Activated CD4-positive, alpha-beta memory T cell treated with anti-CD3 and anti-CD28 coated beads, Interleukin-2, amount 10 ng/mL, durations not matched to agents 7 days and 5 days (primary cell): ENCODE measurements around the gene CDK11B. TPM values are rescaled to one million over a fixed set of nuclear protein-coding genes. Genes with fewer than 3 reads are reported as not detected.
"Not testable (repeated sequence)": the region's sequence is repeated elsewhere in the genome, so short reads cannot be mapped to it uniquely, and the experiment has no call there.

Experiments
- CTCF ChIA-PET: fragments of 350-600 bp; sonication (Branson Sonifier 250); formaldehyde crosslinking; loops from one replicate; lab custom pipeline; 2021; ENCODE audit warnings: antibody characterized with exemption, inconsistent platforms; lab: Charles Lee
- POLR2A ChIA-PET: fragments of 350-600 bp; sonication (Branson Sonifier 250); formaldehyde crosslinking; loops from one replicate; lab custom pipeline; 2021; ENCODE audit warnings: antibody characterized with exemption; lab: Charles Lee
- DNase-seq: peaks from one replicate; pipeline ENCODE4 v3.0.0-alpha.2; 2020
- H3K27ac Mint-ChIP-seq: one replicate; pipeline ENCODE4 v1.8.0; 2021; ENCODE audit warnings: mild to moderate bottlenecking, mixed read lengths
- H3K27me3 Mint-ChIP-seq: one replicate; pipeline ENCODE4 v1.8.0; 2021; ENCODE audit warnings: mixed read lengths
- H3K36me3 Mint-ChIP-seq: one replicate; pipeline ENCODE4 v1.8.0; 2021; ENCODE audit warnings: low read depth, mixed read lengths
- H3K4me1 Mint-ChIP-seq: one replicate; pipeline ENCODE4 v1.8.0; 2021; ENCODE audit warnings: mixed read lengths
- H3K4me3 Mint-ChIP-seq: one replicate; pipeline ENCODE4 v1.8.0; 2021; ENCODE audit warnings: mild to moderate bottlenecking, mixed read lengths
- H3K9me3 Mint-ChIP-seq: one replicate; pipeline ENCODE4 v1.8.0; 2021; ENCODE audit warnings: mixed read lengths
- total RNA-seq, 2 experiments: library from RNA; stranded (reverse); gene quantifications; one replicate each; pipeline ENCODE4 v1.2.3, GENCODE V29; 2021

The CDK11B gene
- total RNA-seq, 2 experiments from 2014 or later = 32.5 to 32.7 TPM

- Mint-ChIP-seq H3K27me3 (no peaks in the 10 kb centered on the region), H3K4me1 (peaks cover 27% of the 10 kb centered on the region), H3K9me3 (no peaks in the 10 kb centered on the region), H3K36me3 (peaks cover 13% of the 10 kb centered on the region), H3K27ac (peak overlapping the region; percentile 87), H3K4me3 (peak overlapping the region; percentile 76)
- peak; percentile 48 for DNase-seq
- CTCF ChIA-PET = no interaction called here
- POLR2A ChIA-PET = interaction anchor here (1.0 to 1.9 kb wide), 2 partner anchors 9 to 108 kb away, joined by 3 to 6 read pairs; no protein-coding TSS in a partner anchor
Observed at GRCh38 chr1:1677718-1678580, 19.1 kb upstream of the CDK11B start.

DNA sequence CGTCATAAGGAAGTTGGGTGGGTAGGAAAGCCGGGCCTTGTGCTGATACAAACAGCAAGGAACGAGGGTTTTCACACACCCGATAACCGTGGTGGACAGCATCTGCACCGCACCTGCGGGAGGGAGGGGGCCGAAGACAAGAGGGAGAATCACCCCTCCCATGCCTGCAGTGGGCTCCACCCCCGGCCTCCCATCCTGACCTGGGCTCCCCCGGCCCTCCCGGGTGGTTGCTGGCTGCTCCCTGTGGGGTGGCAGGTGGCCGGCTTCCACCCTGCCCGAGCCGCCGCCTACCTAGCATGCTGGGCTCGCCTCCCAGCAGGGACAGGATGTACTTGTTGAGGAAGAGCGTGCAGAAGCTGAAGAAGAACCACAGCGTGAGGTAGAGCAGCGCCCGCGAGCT is 17.3 kb upstream of the CDK11B start:
- Mint-ChIP-seq H3K36me3 (peaks cover 13% of the 10 kb centered on the region), H3K4me1 (peaks cover 25% of the 10 kb centered on the region)
- H3K27me3 Mint-ChIP-seq, H3K27ac Mint-ChIP-seq, CTCF ChIA-PET, POLR2A ChIA-PET, DNase-seq, H3K4me3 Mint-ChIP-seq, H3K9me3 Mint-ChIP-seq: not testable (repeated sequence)

GRCh38 chr1:1675218-1675617 is 16.4 kb upstream of the CDK11B start:
- H3K36me3 Mint-ChIP-seq = peaks cover 13% of the 10 kb centered on the region
- CTCF ChIA-PET, H3K27ac Mint-ChIP-seq, POLR2A ChIA-PET, DNase-seq, H3K27me3 Mint-ChIP-seq, H3K4me3 Mint-ChIP-seq, H3K9me3 Mint-ChIP-seq: not testable (repeated sequence)
- peaks cover 25% of the 10 kb centered on the region for H3K4me1 Mint-ChIP-seq

DNA sequence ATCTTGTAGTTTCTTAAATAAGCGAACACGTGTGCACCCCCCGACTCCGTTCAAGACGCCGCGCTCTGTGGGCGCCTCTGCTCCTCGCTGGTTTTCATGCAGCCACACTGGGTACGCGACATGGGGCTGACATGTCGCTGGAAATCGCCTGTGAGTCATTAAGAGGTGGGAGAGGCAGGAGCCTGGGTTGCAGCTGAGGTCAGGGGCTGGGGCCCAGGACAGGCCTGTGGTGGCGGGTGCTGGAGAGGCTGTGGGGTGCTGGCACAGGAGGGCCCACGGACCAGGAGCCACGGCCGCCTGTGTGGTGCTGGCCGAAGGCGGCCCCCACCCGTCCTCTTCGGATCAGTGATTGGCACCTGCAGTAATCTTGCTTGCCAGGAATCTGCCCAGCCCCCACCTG is 16.0 kb upstream of the CDK11B start:
- CTCF ChIA-PET, POLR2A ChIA-PET, H3K9me3 Mint-ChIP-seq, DNase-seq, H3K4me3 Mint-ChIP-seq, H3K27me3 Mint-ChIP-seq, H3K27ac Mint-ChIP-seq: not testable (repeated sequence)
- H3K36me3 Mint-ChIP-seq = peaks cover 13% of the 10 kb centered on the region
- peaks cover 25% of the 10 kb centered on the region for H3K4me1 Mint-ChIP-seq

- DNase-seq = no peak
- Mint-ChIP-seq H3K4me1 (peaks cover 4% of the 10 kb centered on the region), H3K4me3 (no peak overlapping the region), H3K36me3 (peaks cover 7% of the 10 kb centered on the region), H3K27me3 (no peaks in the 10 kb centered on the region), H3K9me3 (no peaks in the 10 kb centered on the region), H3K27ac (no peak overlapping the region)
- POLR2A ChIA-PET = no interaction called here
- CTCF ChIA-PET = no interaction called here
Observed at GRCh38 chr1:1672181-1672965, 13.6 kb upstream of the CDK11B start.

DNA sequence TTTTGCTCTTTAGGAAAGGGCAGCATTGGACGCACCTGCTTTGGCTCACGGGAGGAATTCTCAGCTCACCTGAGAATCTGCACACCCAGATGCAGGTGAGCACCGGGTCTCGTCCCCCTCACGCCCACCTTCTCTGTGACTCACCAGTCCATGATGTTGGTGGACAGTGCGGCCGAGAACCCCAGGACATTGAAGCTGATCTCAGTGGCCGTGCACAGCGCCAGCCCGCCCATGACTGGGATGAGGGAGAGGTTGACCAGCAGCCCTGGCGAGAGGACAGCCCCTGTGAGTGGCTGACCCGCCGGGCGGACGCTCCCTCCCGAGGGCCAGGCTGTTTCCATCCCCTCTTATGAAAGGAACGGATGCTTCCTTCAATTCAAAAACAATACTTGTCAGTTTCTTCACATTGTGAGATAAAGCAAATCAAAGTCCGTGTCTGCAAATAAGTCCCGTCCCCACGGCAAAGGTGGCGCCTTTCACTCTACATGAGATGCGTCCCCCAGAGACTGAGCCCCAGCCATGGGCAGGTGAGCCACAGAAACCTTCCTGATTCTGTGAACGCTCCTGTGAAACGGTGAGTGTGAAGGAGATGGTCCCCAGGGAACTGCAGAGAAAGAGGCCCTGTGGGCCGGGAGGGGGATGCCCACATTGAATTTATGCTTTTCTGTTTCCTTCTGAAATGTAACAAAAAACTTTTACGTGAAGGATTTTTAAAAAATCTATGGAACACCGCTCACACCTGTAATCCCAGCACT is 12.7 kb upstream of the CDK11B start:
- peaks cover 8% of the 10 kb centered on the region for H3K36me3 Mint-ChIP-seq
- ChIA-PET POLR2A (no interaction called here), CTCF (no interaction called here)
- DNase-seq = no peak
- H3K4me3 Mint-ChIP-seq = no peak overlapping the region
- H3K27me3 Mint-ChIP-seq = no peaks in the 10 kb centered on the region
- H3K4me1 Mint-ChIP-seq = peaks cover 2% of the 10 kb centered on the region
- H3K27ac Mint-ChIP-seq = no peak overlapping the region
- no peaks in the 10 kb centered on the region for H3K9me3 Mint-ChIP-seq

DNA sequence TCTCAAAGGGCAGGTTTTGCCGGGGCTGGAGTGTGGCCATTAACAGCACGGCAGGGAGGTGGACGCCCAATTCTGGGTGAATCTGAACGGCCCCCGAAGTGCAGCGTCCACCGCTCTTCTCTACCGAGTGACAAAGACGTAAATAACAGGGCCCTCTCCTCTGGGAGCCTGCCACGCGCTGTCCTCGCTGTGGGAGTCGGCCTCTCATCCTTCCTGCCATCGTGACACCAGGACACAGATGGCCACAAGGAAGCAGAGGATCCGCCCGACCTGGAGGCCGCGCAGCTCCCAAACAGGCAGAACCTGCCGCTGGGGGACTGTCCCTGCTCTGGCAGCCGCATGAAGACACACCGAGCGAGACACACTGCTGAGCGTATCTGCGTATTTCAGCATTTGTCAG is 12.1 kb upstream of the CDK11B start:
- H3K36me3 Mint-ChIP-seq = peaks cover 14% of the 10 kb centered on the region
- H3K27ac Mint-ChIP-seq = no peak overlapping the region
- H3K4me3 Mint-ChIP-seq = no peak overlapping the region
- DNase-seq = no peak
- CTCF ChIA-PET = no interaction called here
- H3K4me1 Mint-ChIP-seq = peaks cover 2% of the 10 kb centered on the region
- H3K27me3 Mint-ChIP-seq = no peaks in the 10 kb centered on the region
- no peaks in the 10 kb centered on the region for H3K9me3 Mint-ChIP-seq
- POLR2A ChIA-PET = no interaction called here

DNA sequence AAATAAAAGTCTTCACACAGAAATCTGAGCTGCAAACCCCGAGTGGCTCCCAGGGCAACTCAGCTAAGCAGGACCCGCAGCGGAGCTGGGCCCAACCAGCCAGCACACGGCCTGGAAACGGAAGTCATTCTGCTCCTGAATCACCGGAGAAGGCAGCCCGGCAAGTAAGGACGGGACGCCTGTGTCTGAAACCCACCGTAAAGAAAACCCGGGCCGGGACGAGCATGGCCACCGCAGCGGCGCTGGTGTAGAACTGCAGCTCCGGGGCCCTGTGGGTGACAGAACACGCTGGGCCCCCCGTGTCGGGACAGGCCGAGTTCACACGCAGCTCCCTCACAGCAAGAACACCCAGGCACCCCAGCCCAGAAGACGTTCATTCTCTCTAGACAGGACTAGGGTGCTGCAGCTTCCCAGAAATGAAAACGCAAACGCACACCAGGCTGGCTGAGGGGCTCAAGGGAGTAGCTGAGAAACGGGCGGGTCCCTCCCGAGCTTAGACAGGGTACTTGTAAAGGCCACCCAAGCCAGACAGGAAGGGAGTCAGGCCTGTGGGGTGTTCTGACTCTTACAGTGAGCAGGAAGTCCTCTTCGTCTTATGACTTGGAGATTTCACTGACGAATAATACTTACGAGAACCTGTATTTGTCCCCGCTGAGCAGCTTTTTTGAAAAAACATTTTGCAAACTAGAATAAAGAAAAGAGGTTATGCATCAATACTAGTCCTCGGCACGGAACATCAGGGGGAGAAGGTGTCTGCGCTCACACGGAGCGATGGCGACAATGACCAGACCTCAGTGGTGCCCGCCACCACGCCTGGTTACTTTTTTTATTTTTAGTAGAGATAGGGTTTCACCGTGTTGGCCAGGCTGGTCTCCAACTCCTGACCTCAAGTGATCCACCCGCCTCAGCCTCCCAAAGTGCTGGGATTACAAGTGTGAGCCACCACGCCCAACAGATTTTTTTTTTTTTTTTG is 10.9 kb upstream of the CDK11B start:
- H3K27me3 Mint-ChIP-seq = no peaks in the 10 kb centered on the region
- CTCF ChIA-PET = interaction anchor here (1.0 to 1.5 kb wide), 3 partner anchors 16 to 165 kb away, joined by 4 to 5 read pairs (median 4); no protein-coding TSS in a partner anchor
- H3K9me3 Mint-ChIP-seq = no peaks in the 10 kb centered on the region
- peaks cover 16% of the 10 kb centered on the region for H3K36me3 Mint-ChIP-seq
- H3K27ac Mint-ChIP-seq = no peak overlapping the region
- no peak overlapping the region for H3K4me3 Mint-ChIP-seq
- H3K4me1 Mint-ChIP-seq = peaks cover 2% of the 10 kb centered on the region
- DNase-seq = no peak
- POLR2A ChIA-PET = interaction anchor here (0.6 to 1.2 kb wide), 2 partner anchors 8 to 17 kb away, joined by 3 to 6 read pairs; no protein-coding TSS in a partner anchor

GRCh38 chr1:1666526-1666925 is 7.7 kb upstream of the CDK11B start:
- Mint-ChIP-seq H3K36me3 (peaks cover 11% of the 10 kb centered on the region), H3K27me3 (no peaks in the 10 kb centered on the region), H3K27ac (no peak overlapping the region), H3K9me3 (no peaks in the 10 kb centered on the region), H3K4me1 (peaks cover 8% of the 10 kb centered on the region), H3K4me3 (no peak overlapping the region)
- POLR2A ChIA-PET = interaction anchor here (2.4 kb wide), 1 partner anchor 62 kb away, joined by 12 read pairs; no protein-coding TSS in a partner anchor
- CTCF ChIA-PET = interaction anchor here (2.4 kb wide), 1 partner anchor 62 kb away, joined by 20 read pairs; no protein-coding TSS in a partner anchor
- DNase-seq = no peak

DNA sequence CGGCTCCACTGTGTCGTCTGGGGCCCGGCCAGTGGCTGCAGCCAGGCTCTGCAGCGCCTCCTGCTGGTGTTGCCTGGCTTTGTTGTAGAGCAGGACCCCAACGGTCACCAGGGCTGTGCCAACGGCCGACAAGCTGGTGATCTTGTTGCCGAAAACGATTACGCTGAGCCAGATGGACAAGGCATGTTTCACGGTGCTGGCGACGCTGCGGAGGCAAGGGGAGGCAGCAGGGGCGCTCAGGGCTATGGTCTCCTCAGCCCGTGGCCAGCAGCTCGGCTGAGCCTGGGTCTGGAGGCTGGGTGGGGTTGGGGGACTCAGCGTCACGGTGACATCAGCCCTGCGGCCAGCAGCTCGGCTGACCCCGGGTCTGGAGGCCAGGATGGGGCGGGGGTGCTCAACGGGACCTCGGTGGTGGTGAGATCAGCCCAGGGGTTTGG is 7.0 kb upstream of the CDK11B start:
- no peak overlapping the region for H3K27ac Mint-ChIP-seq
- H3K36me3 Mint-ChIP-seq = peaks cover 11% of the 10 kb centered on the region
- peak; percentile 39 for DNase-seq
- CTCF ChIA-PET = interaction anchor here (2.4 kb wide), 1 partner anchor 63 kb away, joined by 20 read pairs; no protein-coding TSS in a partner anchor
- no peaks in the 10 kb centered on the region for H3K27me3 Mint-ChIP-seq
- peaks cover 8% of the 10 kb centered on the region for H3K4me1 Mint-ChIP-seq
- no peaks in the 10 kb centered on the region for H3K9me3 Mint-ChIP-seq
- no peak overlapping the region for H3K4me3 Mint-ChIP-seq
- POLR2A ChIA-PET = interaction anchor here (2.4 kb wide), 1 partner anchor 63 kb away, joined by 12 read pairs; no protein-coding TSS in a partner anchor

DNA sequence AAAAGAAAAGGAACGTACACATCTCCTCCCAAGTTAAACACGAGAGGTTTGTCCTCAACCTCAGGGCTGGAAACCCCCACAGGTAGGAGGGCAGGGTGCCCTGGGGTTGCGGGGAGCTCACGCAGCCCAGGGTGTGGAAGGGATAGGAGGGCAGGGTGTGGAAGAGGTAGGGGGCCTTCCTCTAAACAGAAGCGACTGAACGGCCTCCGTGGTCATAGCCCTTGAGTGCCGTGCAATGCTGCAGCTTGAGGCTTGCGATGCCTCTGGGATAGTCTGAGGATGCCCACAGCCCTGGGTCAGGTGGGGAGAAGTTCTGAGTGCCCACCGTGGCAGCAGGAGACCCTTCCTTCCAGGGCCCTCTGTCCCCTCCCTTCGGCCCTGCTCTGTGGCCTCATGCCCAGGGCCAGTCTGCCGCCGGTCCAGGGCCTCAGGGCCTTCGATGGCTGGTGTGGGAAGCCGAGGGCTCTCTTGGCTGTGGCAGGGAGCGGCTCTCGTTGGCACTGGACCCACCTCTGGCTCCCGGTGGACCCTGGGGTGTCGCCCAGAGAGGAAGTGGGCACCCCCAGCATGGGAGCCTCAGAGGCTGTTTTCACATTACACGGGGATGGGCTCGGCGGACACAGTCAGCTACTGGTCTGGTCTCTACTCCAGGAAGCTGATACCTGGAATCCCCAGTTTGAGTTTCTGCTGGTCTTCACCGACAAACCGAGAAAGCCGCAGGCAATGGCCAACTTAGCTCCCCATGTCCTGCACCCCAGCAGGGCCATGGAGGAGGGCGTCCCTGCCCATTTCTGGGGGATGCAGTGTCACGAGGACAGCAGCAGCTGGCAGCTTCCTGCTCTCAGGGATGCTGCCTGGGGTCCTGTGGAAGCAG is 6.4 kb upstream of the CDK11B start:
- no peak overlapping the region for H3K4me3 Mint-ChIP-seq
- H3K27me3 Mint-ChIP-seq = no peaks in the 10 kb centered on the region
- H3K4me1 Mint-ChIP-seq = peaks cover 8% of the 10 kb centered on the region
- no peak overlapping the region for H3K27ac Mint-ChIP-seq
- H3K36me3 Mint-ChIP-seq = peaks cover 11% of the 10 kb centered on the region
- no peaks in the 10 kb centered on the region for H3K9me3 Mint-ChIP-seq
- no peak for DNase-seq
- CTCF ChIA-PET = interaction anchor here (2.4 kb wide), 1 partner anchor 64 kb away, joined by 20 read pairs; no protein-coding TSS in a partner anchor
- POLR2A ChIA-PET = interaction anchor here (2.4 kb wide), 1 partner anchor 64 kb away, joined by 12 read pairs; no protein-coding TSS in a partner anchor
